Head of caudate nucleus (tissue), 42 donors: ENCODE data around the gene PPP1R7.
"Not testable (repeated sequence)": the region's sequence is repeated elsewhere in the genome, so short reads cannot be mapped to it uniquely, and the experiment has no call there.

Experiments used
- DNase-seq, 42 donors: peaks; one replicate each; pipeline versions ENCODE4 v3.0.0 to v3.0.0-alpha.2; 2020 to 2021; ENCODE audit warnings: mixed read lengths in 7 of 42
- intact Hi-C: fragments of 100-400 bp; cut with DNase I; formaldehyde crosslinking; loops from one replicate; pipeline ENCODE4 v1.15.0; 2022

The PPP1R7 gene

DNA sequence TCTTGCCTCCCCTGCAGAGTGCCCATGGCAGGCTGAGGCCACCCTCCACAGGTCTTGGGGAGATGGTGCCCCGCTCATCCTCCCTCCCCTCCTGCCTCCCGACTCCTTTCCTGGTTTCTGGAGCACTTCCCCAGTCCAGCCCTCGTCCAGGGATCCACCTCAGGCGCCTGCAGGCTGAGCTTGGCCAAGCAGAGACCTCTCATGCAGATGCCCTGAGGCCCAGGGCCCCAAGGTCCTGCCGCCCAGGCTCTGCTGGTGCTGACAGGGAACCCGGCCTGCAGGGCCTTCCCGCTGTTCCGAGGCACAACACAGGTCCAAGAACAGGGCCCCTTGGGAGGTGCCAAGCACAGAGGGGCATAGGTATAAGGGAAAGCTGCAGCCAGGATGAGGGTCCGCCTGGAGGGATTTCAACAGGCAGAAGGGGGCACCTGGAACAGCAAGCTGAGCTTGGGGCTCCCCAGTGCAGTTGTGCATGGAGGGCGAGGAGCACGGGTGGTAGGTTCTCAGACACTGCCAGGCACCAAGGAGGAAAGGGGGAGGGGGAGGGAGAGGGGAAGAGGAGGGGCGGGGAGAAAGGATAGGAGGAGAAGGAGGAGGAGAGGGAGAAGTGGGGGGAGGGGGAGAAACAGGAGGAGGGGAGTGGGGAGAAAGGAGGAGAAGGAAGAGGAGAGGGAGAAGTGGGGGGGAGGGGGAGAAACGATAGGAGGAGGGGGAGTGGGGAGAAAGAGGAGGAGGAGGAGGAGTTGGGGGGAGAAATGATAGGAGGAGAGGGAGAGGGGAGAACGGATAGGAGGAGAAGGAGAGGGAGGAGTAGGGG lies 37.0 kb downstream of the PPP1R7 start:
- DNase-seq = no peak
- intact Hi-C loops = no loop called here

DNA sequence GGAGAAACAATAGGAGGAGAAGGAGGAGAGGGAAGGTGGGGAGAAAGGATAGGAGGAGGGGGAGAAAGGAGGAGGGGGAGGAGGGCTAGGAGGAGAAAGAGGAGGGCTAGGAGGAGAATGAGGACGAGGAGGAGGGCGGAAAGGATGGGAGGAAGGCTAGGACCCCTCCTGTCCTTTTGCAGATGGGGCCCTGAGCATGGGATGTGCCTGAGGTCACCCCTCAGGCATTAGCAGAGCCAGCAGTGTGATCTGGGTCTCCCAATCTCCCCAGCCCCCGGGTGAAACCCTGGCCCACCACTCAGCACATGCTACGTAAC lies 37.6 kb downstream of the PPP1R7 start:
- intact Hi-C loops = no loop called here
- no peak for DNase-seq

DNA sequence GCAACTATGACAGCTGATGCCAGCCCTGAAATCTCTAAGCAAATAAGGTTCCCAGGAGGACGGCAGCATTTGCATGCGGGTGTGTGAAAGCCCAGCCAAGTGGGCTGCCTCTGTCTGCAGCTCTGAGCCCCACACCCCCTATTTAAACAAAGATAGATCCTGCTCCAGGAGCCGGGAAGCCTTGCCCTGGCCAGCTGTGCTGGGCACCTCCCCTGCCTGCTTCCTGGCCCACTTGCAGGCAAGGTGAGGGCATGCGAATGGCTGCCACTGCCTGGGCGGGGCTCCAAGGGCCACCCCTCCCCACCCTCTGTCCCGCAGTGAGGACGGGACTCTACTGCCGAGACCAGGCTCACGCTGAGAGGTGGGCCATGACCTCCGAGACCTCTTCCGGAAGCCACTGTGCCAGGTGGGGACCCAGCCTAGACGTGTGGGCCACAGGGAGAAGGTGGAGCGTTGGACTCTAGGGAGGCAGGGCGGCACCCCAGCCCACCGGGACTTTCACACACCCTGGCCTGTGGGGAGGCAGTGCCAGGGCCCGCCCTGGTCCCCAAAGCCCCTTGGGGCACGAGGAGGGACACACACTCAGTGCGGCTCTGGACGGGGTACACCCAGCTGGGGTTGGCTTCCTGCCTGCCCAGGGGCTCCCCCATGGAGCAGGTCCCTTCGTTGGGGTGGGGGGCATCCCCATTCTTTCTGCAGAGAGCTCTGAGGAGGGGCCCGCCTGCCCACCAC lies 38.3 kb downstream of the PPP1R7 start, which contains the start of gene ANO7:
TSS of gene ANO7 (plus strand) at position 317 of the 732 bp plus-strand sequence. CDS start 1,387 bp downstream, outside the sequence.
- DNase-seq = no peak
- intact Hi-C loops = no loop called here

DNA sequence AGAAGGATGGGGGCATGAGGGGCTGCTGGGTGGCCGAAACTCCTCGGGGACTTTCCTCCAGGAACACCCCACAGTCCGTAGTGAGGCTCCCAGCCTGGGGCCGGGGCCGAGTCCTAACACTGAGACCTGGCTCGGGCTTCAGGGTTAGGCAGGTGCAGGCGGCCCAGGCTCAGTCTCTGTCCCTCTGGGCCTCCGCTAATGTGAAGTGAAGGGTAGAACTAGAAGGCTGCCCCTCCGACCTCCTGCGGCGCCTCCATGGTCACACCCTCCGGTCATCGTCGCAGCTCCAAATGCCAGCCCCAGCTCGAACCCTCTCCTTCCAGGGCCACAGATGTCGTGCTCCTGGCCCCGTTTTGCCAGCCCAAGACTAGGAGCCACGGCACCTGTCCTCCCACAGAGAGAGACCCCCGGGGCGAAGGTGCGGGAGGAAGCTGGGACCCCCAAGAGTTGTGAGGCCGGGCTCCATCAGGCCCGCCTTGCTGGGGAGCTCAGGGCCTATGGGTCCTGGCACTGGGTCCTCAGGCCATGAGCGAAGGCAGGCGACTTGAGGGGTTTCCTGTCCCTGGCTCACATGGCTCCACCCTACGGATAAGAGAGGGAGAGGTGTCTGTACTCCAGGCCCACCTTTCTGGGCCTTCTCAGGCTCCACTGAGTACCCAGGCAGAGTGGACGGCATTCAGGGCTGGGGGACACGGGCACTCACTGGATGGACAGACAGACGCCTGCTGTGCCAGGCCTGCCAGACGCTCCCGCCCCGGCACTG lies 39.0 kb downstream of the PPP1R7 start:
- intact Hi-C loops = no loop called here
- DNase-seq = no peak

DNA sequence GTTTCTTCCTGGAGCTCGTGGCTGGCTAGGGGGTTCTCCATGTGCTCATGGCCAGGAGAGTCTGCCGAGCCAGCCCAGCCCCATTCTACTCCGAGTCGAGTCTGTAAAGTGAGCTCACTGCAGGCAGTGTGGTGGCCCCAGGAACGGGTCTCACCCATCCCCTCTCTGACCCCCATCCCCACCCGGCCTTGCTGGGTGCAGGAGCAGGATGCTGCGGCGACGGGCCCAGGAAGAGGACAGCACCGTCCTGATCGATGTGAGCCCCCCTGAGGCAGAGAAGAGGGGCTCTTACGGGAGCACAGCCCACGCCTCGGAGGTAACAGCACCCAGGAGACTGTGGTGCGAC lies 39.6 kb downstream of the PPP1R7 start:
- no peak for DNase-seq
- intact Hi-C loops = no loop called here

DNA sequence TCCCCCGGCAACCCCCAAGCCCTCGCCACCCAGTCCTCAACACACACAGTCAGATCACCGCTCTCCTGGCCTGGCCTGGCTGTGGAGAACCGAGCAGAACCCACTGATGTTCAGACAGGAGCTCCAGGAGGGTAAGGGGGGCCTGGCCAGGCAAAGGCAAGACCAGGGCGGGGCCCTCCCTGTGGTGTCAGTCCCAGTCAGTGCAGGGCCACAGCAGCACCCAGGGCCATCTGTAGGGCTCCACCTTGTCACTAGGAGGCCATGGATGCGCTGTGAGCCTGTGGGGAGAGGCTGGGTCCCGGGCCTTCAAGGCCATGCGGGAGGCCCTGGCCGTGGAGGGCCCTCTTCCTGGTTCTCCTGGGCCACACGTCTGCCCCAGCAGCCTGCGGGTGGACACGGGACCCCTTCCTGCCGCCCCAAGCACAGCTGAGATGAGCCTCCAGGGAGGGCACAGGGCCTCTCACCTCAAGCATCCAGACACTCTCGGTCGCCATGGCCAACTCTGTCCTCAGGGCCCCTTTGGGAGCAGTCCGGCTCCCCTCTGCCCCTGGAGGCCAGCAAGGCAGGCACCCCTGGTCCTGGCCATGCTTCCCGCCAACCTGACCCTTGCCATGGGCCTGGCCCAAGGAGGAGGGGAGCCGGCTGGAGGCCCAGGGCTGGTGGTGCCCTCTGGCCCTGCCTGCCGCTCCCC lies 40.2 kb downstream of the PPP1R7 start:
- intact Hi-C loops = no loop called here
- no peak for DNase-seq

DNA sequence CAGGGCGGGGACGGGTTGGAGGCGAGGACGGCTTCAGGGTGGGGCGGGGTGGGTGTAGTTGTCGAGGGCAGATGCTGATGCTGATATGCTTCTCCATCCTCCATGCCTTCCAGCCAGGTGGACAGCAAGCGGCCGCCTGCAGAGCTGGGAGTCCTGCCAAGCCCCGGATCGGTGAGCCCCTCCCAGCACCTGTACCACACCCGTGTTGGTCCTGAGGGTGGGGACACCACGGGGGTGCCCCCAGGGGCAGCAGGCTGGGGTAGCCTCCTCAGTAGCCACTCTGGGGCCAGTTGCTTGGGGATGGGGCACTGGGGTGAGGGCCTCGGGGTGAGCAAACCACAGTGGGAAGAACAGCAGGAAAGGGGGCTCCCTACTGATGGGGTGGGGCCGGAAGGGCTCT lies 40.8 kb downstream of the PPP1R7 start:
- intact Hi-C loops = no loop called here
- no peak for DNase-seq

DNA sequence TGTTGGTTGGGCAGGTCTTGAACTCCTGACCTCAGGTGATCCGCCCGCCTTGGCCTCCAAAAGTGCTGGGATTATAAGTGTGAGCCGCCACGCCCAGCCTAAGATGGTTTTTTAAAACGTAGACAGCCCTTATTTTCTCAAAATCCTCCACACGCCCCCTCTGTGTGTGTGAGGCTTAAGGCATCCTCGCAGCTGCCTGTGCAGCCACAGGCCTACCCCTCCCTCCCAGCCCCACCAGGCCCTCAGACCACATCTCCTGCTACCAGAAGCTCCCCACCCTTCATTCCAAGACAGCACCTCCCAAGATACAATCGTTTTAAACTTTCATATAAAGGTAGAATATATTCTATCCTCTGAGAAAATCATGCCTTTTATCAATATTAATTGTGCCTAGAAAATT lies 43.0 kb downstream of the PPP1R7 start:
- no peak for DNase-seq
- intact Hi-C loops = no loop called here

DNA sequence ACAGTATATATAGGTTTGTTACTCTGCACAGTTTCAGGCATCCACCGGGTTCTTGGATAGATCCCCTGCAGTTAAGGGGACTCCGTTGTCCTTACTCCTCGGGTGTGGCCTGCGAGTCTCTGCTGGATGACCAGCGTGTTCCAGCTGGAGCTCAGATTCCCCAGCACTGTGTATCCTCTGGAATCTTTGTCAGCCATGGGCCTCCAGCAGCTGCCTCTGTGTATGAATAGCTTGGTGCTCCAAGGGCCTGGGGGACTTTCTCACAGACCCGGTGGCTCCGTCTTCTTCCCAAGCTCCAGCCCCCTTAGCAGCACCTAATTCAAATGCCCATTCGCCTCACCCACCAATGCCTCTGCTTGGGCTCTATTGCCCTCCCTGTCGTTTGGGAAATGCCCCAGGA lies 44.5 kb downstream of the PPP1R7 start:
- intact Hi-C loops = no loop called here
- no peak for DNase-seq

DNA sequence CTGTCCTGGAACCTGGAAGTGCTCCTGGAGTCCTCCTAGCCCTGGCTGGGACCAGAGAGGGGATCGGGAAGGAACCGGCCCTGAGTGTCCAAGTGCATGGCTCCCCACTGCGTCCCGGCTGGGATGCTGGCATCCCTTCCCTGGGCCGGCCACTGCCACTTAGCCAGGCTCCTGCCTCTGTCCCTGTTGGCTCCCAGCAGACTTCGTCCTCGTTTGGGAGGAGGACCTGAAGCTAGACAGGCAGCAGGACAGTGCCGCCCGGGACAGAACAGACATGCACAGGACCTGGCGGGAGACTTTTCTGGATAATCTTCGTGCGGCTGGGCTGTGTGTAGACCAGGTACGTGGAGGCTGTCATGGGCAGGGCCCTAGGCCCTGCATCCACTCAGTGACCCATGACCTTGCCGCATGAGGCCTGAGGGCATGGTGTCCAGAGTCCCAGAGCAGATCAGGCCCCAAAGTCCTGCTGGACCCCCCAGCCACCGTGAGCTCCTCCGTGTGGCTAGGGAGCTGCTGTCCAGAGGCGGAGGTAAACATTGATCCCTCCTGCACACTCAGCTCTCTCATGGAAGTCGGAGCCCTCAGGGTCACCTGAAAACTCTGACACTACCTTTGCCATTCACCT lies 45.4 kb downstream of the PPP1R7 start:
- DNase-seq = no peak
- intact Hi-C loops = no loop called here

DNA sequence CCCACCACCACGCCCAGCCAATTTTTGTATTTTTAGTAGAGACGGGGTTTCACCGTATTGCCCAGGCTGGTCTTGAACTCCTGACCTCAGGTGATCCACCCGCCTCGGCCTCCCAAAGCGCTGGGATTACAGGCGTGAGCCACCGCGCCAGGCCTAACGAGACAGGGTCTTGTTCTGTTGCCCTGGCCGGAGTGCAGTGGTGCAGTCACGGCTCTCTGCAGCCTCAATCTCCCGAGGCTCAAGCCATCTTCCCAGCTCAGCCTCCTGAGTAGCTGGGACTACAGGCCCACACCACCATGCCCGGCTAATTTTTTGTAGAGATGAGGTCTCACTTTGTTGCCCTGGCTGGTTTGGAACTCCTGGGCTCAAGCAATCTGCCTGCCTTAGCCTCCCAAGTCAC lies 47.0 kb downstream of the PPP1R7 start:
- DNase-seq, intact Hi-C loops: not testable (repeated sequence)

DNA sequence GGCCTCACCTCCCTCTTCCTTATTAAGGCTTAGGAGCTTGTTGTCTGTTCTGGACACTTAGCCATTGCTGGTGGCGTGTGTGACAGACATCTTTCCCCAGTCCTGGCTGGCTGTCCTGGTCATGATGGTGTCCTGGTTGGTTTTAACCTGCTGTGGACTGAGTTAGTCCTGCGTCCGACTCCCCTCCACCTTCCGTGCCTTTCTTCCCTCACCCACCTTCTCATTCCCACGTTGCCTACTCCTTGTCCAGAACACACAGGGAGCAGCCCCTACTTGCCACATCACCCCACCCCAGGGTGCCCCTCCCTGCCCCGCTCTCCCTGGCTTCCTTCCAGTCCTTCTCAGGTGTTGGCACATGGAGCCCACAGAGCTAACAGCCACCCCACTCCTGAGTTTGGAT lies 47.7 kb downstream of the PPP1R7 start:
- DNase-seq = no peak
- intact Hi-C loops = no loop called here

DNA sequence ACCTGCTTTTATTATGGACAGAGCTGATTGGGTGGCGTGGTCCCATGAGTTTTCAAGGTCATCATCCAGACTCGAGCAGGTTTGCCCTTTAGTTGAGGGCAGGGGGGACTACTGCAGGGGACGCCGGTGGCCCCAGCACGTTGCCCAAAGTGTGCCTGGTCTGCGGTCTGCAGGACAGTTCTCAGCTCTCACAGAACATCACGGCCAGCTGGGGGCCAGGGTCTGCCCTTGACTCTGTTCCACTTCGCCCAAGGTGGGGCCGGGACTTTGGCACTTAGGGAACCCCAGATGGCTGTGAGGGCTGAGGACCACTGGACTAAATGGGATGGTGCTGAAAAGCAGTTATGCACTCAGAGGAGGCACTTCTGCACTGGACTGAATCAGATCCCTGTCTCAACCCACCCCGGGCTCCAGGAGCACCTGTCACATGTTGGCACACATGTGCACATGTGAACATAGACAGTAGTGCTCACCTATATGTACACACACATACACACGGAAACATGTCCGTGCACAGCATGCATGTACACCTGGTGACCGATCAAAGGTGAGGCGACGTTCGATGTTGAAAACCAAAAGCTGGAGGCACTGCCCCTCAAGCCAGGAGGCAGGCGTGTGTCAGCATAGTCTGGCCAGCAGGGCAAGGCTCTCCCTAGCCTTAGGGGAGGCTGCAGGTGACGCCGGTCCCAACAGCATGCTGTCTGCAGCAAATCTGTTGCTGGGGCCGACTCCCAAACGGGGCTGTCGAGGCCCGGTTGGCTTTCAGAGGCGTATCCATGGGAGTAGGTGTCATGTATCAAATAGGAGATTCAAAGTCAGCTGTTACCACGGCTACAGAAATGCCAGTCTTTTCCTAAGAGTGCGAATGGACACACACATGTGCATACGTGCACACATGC lies 48.4 kb downstream of the PPP1R7 start:
- intact Hi-C loops = no loop called here
- no peak for DNase-seq

DNA sequence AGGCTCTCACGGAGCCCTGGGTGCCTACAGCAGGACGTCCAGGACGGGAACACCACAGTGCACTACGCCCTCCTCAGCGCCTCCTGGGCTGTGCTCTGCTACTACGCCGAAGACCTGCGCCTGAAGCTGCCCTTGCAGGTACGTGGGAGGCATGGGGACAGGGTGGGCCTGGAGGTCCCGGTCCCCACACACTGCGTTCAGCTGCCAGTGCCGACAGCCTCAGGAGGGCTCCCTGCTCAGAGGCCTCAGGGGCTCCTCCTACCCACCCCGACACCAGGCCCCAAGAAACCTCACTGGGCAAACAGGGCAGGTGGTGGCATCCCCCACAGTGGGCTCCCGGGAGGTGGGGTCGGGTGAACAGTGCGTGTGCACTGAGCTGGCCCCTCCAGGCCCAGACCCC lies 49.0 kb downstream of the PPP1R7 start:
- no peak for DNase-seq
- intact Hi-C loops = no loop called here

DNA sequence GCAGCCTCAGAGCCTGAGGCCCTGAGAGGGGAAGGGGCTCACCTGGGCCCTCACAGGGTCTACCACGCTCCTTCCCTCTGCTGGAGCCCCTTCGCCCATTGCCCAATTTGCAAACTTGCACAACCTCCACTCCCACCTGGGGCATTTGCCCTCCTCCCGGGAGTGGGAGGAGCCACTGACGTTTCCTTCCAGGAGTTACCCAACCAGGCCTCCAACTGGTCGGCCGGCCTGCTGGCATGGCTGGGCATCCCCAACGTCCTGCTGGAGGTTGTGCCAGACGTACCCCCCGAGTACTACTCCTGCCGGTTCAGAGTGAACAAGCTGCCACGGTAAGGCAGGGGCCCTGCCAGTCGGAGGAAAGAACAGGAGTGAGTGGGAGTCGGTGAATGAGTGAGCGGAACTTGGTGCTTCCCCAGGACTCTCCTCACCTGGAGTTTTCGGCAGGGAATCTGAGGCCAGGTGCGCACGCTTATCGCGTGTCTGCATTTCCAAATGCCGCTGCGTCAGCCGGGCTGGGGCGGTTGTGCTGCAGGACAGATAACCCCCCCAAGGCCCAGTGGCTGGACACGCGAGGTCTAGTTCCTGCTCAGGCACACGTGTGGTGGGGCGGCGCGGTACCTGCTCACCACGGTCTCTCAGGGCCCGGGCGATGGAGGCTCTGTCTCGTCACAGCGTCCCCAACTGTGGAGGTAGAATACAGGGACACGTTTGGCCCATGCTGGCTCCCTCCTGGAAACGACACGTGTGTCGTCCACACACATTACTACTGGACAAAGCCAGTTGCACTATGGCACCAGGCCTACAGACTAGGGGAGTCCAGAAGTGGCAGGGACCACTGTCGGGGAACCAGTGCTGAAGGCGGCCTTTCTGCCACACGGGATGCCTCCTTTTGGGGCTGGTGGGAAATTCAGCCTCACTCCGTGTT lies 49.9 kb downstream of the PPP1R7 start:
- intact Hi-C loops = no loop called here
- peak in 23 of 42 donors; percentile 28 to 72 (median 47) for DNase-seq

DNA sequence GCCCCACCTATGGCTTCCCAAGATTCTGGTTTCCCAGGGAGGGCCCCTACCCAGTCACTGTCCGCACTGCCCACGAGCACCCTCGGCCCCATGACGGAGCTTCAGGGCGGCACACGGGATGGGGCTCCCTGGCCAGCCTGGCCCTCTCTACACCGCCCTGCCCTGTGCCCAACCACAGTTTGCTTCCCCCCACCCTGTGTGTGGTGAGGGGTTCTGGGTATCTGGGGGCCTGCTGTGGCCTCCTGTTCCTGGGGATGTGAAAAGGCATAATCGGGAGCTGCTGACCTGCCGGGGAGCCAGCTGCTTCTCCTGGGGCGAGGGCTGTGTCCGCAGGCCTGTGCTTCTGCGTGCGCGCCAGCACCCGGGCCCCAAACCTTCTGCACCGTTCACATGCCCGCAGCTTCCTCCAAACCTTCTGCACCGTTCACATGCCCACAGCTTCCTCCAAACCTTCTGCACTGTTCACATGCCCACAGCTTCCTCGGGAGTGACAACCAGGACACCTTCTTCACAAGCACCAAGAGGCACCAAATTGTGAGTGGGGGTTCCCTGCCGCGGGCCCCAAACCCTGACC lies 50.6 kb downstream of the PPP1R7 start:
- DNase-seq = no peak
- intact Hi-C loops = no loop called here
